Spleen (tissue), 11 donors: Measurements from ENCODE around the gene RALGAPA1. TPM values are rescaled to one million over a fixed set of nuclear protein-coding genes. Genes with fewer than 3 reads are reported as not detected.
"Not testable (repeated sequence)": the region's sequence is repeated elsewhere in the genome, so short reads cannot be mapped to it uniquely, and the experiment has no call there.

Experiments
- DNase-seq: peaks from one replicate; pipeline ENCODE4 v3.0.0-alpha.2; 2020
- H3K27ac ChIP-seq, 8 donors: fragments of 200-600 bp; sonication (generic) in 7 of 8; 1 replicate in 4 of 8; 2 replicates in 4 of 8; pipeline versions ENCODE4 v1.5.0 to v1.8.0; 2016 to 2021; ENCODE audit warnings: inconsistent platforms in 4 of 8, mild to moderate bottlenecking in 4 of 8, moderate library complexity in 1 of 8
- H3K27me3 ChIP-seq, 7 donors: fragments of 200-600 bp; sonication (generic) in 6 of 7; replicated peaks in 1 of 7; 1 replicate in 4 of 7; 2 replicates in 3 of 7; pipeline versions ENCODE4 v1.5.0 to v1.8.0; 2016 to 2021; ENCODE audit warnings: inconsistent platforms in 3 of 7, mild to moderate bottlenecking in 1 of 7
- H3K36me3 ChIP-seq, 6 donors: fragments of 200-600 bp; sonication (generic) in 5 of 6; 1 replicate in 4 of 6; 2 replicates in 2 of 6; pipeline versions ENCODE4 v1.5.0 to v1.8.0; 2016 to 2021; ENCODE audit warnings: inconsistent platforms in 2 of 6
- H3K4me1 ChIP-seq, 6 donors: fragments of 200-600 bp; sonication (generic) in 5 of 6; 1 replicate in 3 of 6; 2 replicates in 3 of 6; pipeline versions ENCODE4 v1.5.0 to v1.8.0; 2016 to 2021; ENCODE audit warnings: inconsistent platforms in 3 of 6
- H3K4me3 ChIP-seq, 8 donors: fragments of 200-600 bp; sonication (generic) in 7 of 8; 1 replicate in 4 of 8; 2 replicates in 4 of 8; pipeline versions ENCODE4 v1.5.0 to v1.8.0; 2016 to 2021; ENCODE audit warnings: inconsistent platforms in 4 of 8, mild to moderate bottlenecking in 4 of 8, moderate library complexity in 2 of 8
- H3K9me3 ChIP-seq, 8 donors: fragments of 200-600 bp; sonication (generic) in 7 of 8; 1 replicate in 4 of 8; 2 replicates in 4 of 8; pipeline versions ENCODE4 v1.5.0 to v1.8.0; 2016 to 2021; ENCODE audit warnings: inconsistent platforms in 4 of 8
- CTCF ChIP-seq, 11 experiments: fragments of 200-600 bp in 7 of 11; fragments of 450-650 bp in 4 of 11; sonication (generic) in 4 of 11; IDR thresholded peaks in 8 of 11; conservative IDR thresholded peaks in 3 of 11; 1 replicate in 7 of 11; 2 replicates in 4 of 11; pipeline versions ENCODE4 v1.4.0 to v1.8.0; 2016 to 2021; ENCODE audit warnings: antibody characterized with exemption in 11 of 11, inconsistent platforms in 4 of 11, mild to moderate bottlenecking in 1 of 11
- POLR2A ChIP-seq, 3 donors: fragments of 450-650 bp; IDR thresholded peaks; one replicate each; pipeline ENCODE4 v1.5.1; 2017; ENCODE audit warnings: antibody characterized with exemption in 3 of 3, mild to moderate bottlenecking in 1 of 3
- POLR2AphosphoS5 ChIP-seq, 3 donors: sonication (generic); formaldehyde crosslinking; IDR thresholded peaks; one replicate each; pipeline ENCODE4 v1.5.1; 2017; ENCODE audit warnings: antibody characterized with exemption in 3 of 3
- WGBS, 5 donors: extraction: QIAGEN DNeasy Blood & Tissue Kit in 3 of 5; methylation state at CpG; one replicate each; pipeline versions ENCODE4 v1.1.5 to v1.1.7; 2013 to 2018; 5-methylcytosine and 5-hydroxymethylcytosine counted together
- intact Hi-C: fragments of 100-400 bp; cut with DNase I; formaldehyde crosslinking; loops from one replicate; pipeline ENCODE4 v1.15.0; 2023; ENCODE audit warnings: low total_unique reads
- polyA plus RNA-seq, 3 donors: library from polyadenylated mRNA; stranded (reverse); fragments of 200-250 nt; gene quantifications; one replicate each; pipeline ENCODE4 v1.2.1, GENCODE V29; 2013
- total RNA-seq, 7 donors: library from RNA; depleted of rRNA in 3 of 7; stranded (reverse); fragments of >200 nt in 3 of 7; fragmentation: NEBNext Ultra II Directional in 4 of 7; extraction: Animal tissue kit (Norgen Biotek cat#: 25700) in 4 of 7; gene quantifications; one replicate each; pipeline versions ENCODE4 v1.1.0 to v1.2.1, GENCODE V29; 2016 to 2021
- donor health status: healthy with polysubstance abuse.
- donor health status: DM: no; HTN: no; CAD: no; lungs with moderate emphysema.
- donor health status: DM: no; HTN: no; CAD: no.
- donor health status: Bipolar disorder and iron deficiency.
- donor health status: healthy.
- donor health status: DM: no; HTN: no; CAD: no.
- donor health status: DM: yes; HTN: yes; CAD: no.

RALGAPA1 gene
- total and polyA plus RNA-seq, 10 donors = 9.7 to 76.0 (median 52.2) TPM

- WGBS, 5 donors = 4 to 12% (median 7%) methylated on average over 1 of the region's 1 CpG
- intact Hi-C loops = no loop called here
- no peak for DNase-seq
- TF ChIP-seq CTCF (IDR thresholded peaks at IDR 0.05 in 8 of 11, conservative IDR thresholded peaks at IDR 0.05 in 3 of 11) (peak; percentile 35 to 77 (median 60)), POLR2A (IDR thresholded peaks at IDR 0.05) (no peak)
- Histone ChIP-seq H3K4me3 (no peak overlapping the region), H3K27me3 (no peaks in the 10 kb centered on the region), H3K9me3 (no peaks in the 10 kb centered on the region), H3K4me1 (no peaks in the 10 kb centered on the region), H3K36me3 (peaks cover 0 to 57% (median 24%) of the 10 kb centered on the region in 6 donors), H3K27ac (no peak overlapping the region)
Observed at GRCh38 chr14:35687335-35687939, 121.7 kb downstream of the RALGAPA1 start.

- H3K4me3 ChIP-seq, H3K27ac ChIP-seq, H3K4me1 ChIP-seq, H3K27me3 ChIP-seq, intact Hi-C loops, DNase-seq, H3K9me3 ChIP-seq: not testable (repeated sequence)
- H3K36me3 ChIP-seq = peaks cover 0 to 74% (median 19%) of the 10 kb centered on the region in 6 donors
- 87 to 95% (median 90%) methylated on average over 4 of the region's 4 CpGs for WGBS, 5 donors
Observed at GRCh38 chr14:35683688-35684087, 125.4 kb downstream of the RALGAPA1 start.

GRCh38 chr14:35682802-35683201 is 126.3 kb downstream of the RALGAPA1 start:
- Histone ChIP-seq H3K27ac (no peak overlapping the region), H3K27me3 (no peaks in the 10 kb centered on the region), H3K4me1 (no peaks in the 10 kb centered on the region), H3K9me3 (no peaks in the 10 kb centered on the region), H3K4me3 (no peak overlapping the region), H3K36me3 (peaks cover 0 to 74% (median 14%) of the 10 kb centered on the region in 6 donors)
- 79 to 97% (median 93%) methylated on average over 2 of the region's 2 CpGs for WGBS, 5 donors
- TF ChIP-seq CTCF (IDR thresholded peaks at IDR 0.05 in 8 of 11, conservative IDR thresholded peaks at IDR 0.05 in 3 of 11) (no peak), POLR2A (IDR thresholded peaks at IDR 0.05) (no peak), POLR2AphosphoS5 (IDR thresholded peaks at IDR 0.05) (no peak)
- DNase-seq = no peak
- intact Hi-C loops = no loop called here

GRCh38 chr14:35678403-35679028 is 130.6 kb downstream of the RALGAPA1 start:
- TF ChIP-seq POLR2AphosphoS5 (IDR thresholded peaks at IDR 0.05) = no peak
- TF ChIP-seq POLR2A (IDR thresholded peaks at IDR 0.05) = no peak
- WGBS, 5 donors = 89 to 100% (median 96%) methylated on average over 1 of the region's 1 CpG
- intact Hi-C loops = no loop called here
- Histone ChIP-seq H3K4me1 (no peaks in the 10 kb centered on the region), H3K9me3 (no peaks in the 10 kb centered on the region), H3K36me3 (peaks cover 0 to 93% (median 41%) of the 10 kb centered on the region in 6 donors), H3K27ac (no peak overlapping the region), H3K27me3 (no peaks in the 10 kb centered on the region), H3K4me3 (no peak overlapping the region)
- no peak for DNase-seq

- peaks cover 0 to 100% (median 29%) of the 10 kb centered on the region in 6 donors for H3K36me3 ChIP-seq
- no peak overlapping the region for H3K4me3 ChIP-seq
- H3K4me1 ChIP-seq = no peaks in the 10 kb centered on the region
- no peak for DNase-seq
- WGBS, 5 donors = 82 to 93% (median 88%) methylated on average over 3 of the region's 3 CpGs
- TF ChIP-seq POLR2A (IDR thresholded peaks at IDR 0.05) = no peak
- no peak for TF ChIP-seq CTCF (IDR thresholded peaks at IDR 0.05 in 8 of 11, conservative IDR thresholded peaks at IDR 0.05 in 3 of 11)
- no peak for TF ChIP-seq POLR2AphosphoS5 (IDR thresholded peaks at IDR 0.05)
- intact Hi-C loops = no loop called here
- H3K27ac ChIP-seq = no peak overlapping the region
- no peaks in the 10 kb centered on the region for H3K9me3 ChIP-seq
- no peaks in the 10 kb centered on the region for H3K27me3 ChIP-seq
Observed at GRCh38 chr14:35669782-35670181, 139.3 kb downstream of the RALGAPA1 start.
